HL-60 (cell line): ENCODE results near the gene SYNGR4.

Experiments used
- DNase-seq, 2 experiments: peaks; one replicate each; pipeline ENCODE4 v3.0.0-alpha.2; 2010 to 2020; ENCODE audit warnings: low read depth in 1 of 2, low spot score in 1 of 2
- H3K27ac ChIP-seq: fragments of 250-450 bp; sonication (Bioruptor Pico); replicated peaks from 2 replicates; pipeline ENCODE4 v1.5.1; 2020; ENCODE audit warnings: mild to moderate bottlenecking, moderate library complexity
- H3K27me3 ChIP-seq: fragments of 250-450 bp; sonication (Bioruptor Pico); 2 replicates; pipeline ENCODE4 v1.5.1; 2021; ENCODE audit warnings: mild to moderate bottlenecking, moderate library complexity; ENCODE audit not compliant: insufficient read depth, poor library complexity, severe bottlenecking
- H3K4me3 ChIP-seq: replicated peaks from 2 replicates; pipeline ENCODE4 v1.5.1; 2011; ENCODE audit warnings: mild to moderate bottlenecking, control low read depth, low read length; ENCODE audit not compliant: insufficient read depth
- GABPA ChIP-seq: IDR thresholded peaks from 2 replicates; pipeline ENCODE4 v1.6.1; 2012; ENCODE audit warnings: low read depth
- POLR2AphosphoS5 ChIP-seq: IDR thresholded peaks from 2 replicates; pipeline ENCODE4 v1.6.1; 2012; ENCODE audit warnings: low read depth
- SPI1 ChIP-seq: IDR thresholded peaks from 2 replicates; pipeline ENCODE4 v1.6.1; 2012; ENCODE audit warnings: low read depth, mild to moderate bottlenecking, borderline replicate concordance
- TF ChIP-seq, protein P1 (sequence below): IDR thresholded peaks from 2 replicates; pipeline ENCODE4 v1.6.1; 2012; ENCODE audit warnings: low read depth; ENCODE audit not compliant: insufficient replicate concordance
- TF ChIP-seq, protein P2 (sequence below): IDR thresholded peaks from one replicate; pipeline ENCODE4 v1.5.1; 2011; ENCODE audit warnings: low read length, control low read depth, inconsistent platforms; ENCODE audit not compliant: insufficient read depth

Gene SYNGR4

DNA sequence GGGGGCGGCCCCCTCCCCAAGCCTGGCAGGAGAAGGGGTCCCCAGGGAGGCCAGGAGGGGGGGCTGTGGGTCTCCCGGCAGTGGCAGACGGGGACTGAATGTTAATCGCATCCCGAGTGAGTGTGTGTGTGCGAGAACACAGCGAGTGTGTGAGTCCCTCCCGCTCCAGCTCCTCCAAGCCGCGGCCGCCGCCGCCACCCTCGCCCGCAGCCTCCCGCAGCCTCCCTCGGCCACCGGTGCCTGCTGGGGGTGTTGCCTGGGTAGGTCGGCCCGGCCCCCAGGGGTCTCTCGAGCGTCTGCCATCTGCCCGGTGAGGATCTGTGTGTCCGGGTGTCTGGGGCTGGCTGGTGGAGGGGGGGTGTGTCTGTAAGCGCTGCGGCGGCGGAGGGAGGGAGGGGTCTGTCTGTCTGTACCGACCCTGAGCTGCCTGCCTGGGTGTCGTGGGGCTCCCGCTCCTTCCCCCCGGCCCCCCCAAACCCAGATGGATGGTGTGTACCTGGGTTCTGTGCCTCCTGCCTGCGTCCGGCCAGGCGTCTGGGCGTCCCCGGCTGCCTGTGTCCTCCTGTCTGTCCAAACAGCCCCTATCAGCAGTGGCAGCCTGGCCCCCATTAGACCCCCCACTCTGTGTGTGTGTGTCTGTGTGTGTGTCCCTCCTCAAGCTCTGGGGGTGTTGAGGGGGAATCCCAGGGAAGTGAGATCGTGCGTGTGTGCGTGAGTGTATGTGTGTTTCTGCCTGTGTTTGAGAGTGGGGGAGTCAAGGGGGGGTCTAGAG, 29.6 kb downstream of the SYNGR4 start, which contains the start of gene GRIN2D:
Gene GRIN2D, plus strand, starts transcription at position 110 of the 772 bp plus-strand sequence. CDS start 4,725 bp downstream, outside the sequence.
- H3K27me3 ChIP-seq = peaks cover 52% of the 10 kb centered on the region
- no peak for TF ChIP-seq POLR2AphosphoS5
- no peak for TF ChIP-seq SPI1
- TF ChIP-seq, protein P1, sequence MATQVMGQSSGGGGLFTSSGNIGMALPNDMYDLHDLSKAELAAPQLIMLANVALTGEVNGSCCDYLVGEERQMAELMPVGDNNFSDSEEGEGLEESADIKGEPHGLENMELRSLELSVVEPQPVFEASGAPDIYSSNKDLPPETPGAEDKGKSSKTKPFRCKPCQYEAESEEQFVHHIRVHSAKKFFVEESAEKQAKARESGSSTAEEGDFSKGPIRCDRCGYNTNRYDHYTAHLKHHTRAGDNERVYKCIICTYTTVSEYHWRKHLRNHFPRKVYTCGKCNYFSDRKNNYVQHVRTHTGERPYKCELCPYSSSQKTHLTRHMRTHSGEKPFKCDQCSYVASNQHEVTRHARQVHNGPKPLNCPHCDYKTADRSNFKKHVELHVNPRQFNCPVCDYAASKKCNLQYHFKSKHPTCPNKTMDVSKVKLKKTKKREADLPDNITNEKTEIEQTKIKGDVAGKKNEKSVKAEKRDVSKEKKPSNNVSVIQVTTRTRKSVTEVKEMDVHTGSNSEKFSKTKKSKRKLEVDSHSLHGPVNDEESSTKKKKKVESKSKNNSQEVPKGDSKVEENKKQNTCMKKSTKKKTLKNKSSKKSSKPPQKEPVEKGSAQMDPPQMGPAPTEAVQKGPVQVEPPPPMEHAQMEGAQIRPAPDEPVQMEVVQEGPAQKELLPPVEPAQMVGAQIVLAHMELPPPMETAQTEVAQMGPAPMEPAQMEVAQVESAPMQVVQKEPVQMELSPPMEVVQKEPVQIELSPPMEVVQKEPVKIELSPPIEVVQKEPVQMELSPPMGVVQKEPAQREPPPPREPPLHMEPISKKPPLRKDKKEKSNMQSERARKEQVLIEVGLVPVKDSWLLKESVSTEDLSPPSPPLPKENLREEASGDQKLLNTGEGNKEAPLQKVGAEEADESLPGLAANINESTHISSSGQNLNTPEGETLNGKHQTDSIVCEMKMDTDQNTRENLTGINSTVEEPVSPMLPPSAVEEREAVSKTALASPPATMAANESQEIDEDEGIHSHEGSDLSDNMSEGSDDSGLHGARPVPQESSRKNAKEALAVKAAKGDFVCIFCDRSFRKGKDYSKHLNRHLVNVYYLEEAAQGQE = no peak
- TF ChIP-seq, protein P2, sequence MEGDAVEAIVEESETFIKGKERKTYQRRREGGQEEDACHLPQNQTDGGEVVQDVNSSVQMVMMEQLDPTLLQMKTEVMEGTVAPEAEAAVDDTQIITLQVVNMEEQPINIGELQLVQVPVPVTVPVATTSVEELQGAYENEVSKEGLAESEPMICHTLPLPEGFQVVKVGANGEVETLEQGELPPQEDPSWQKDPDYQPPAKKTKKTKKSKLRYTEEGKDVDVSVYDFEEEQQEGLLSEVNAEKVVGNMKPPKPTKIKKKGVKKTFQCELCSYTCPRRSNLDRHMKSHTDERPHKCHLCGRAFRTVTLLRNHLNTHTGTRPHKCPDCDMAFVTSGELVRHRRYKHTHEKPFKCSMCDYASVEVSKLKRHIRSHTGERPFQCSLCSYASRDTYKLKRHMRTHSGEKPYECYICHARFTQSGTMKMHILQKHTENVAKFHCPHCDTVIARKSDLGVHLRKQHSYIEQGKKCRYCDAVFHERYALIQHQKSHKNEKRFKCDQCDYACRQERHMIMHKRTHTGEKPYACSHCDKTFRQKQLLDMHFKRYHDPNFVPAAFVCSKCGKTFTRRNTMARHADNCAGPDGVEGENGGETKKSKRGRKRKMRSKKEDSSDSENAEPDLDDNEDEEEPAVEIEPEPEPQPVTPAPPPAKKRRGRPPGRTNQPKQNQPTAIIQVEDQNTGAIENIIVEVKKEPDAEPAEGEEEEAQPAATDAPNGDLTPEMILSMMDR = no peak
- no peak for TF ChIP-seq GABPA
- no peak within 1 kb of the TSS for H3K27ac ChIP-seq
- no peak within 1 kb of the TSS for H3K4me3 ChIP-seq
- DNase-seq = no peak

DNA sequence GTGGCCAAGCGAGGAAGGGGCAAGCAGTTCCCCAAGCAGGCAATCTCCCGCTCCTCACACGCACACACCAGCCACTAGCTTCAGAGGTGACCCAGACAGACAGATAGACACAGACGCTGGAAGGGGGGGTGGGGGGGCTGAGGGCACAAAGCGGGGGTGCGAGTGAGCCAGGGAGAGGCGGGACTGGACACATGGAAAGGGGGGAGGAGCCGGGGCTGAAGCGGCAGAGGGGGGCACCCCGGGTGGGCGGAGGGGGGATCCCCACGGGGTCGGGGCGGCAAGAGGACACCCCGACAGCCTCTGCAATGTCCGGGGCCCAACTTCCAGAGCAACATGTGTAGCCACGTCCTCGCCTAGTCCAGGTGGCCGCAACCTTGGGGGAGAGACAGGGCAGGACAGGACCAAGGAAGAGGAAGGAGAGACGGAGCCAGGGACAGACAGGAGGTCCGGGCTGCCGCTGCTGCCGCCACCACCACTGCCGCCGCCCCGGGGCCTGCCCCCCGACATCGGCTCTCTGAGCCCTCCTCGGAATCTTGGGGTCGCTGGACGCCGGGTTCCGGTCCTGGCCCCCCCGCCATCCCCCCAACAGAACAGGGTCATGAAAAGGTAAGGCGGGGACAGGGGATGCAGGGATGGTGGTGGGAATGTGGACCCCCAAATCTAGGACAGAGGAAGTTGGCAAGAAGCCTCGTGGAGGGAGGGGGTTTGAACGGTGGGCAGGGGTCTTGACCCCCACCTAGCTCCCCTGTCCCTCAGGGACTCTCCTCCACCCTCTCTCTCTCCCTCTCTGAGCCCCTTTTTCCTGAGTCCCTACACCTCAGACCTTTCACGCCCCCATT, 30.4 kb downstream of the SYNGR4 start:
- DNase-seq = no peak
- peaks cover 52% of the 10 kb centered on the region for H3K27me3 ChIP-seq
- TF ChIP-seq POLR2AphosphoS5 (no peak), GABPA (no peak), SPI1 (no peak)
- TF ChIP-seq, protein P1 = no peak
- TF ChIP-seq, protein P2 = no peak
- no peak overlapping the region for H3K27ac ChIP-seq
- H3K4me3 ChIP-seq = no peak overlapping the region

DNA sequence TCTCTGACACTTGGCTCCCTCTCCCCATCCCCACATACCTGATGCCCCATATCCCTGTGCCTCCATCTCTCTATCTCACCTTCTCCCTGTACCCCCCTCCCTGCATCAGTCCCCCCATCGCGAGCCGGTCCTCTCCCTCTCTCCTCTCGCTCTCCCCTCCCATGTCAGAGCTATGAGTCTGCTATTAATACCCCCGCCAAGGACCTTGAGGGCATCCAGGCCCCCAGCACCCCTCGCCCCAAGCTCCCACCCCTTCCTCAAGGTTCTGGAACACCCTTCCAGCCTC, 30.9 kb downstream of the SYNGR4 start:
- Histone ChIP-seq H3K27ac (no peak overlapping the region), H3K4me3 (no peak overlapping the region), H3K27me3 (peaks cover 52% of the 10 kb centered on the region)
- TF ChIP-seq, protein P1 = no peak
- TF ChIP-seq GABPA = no peak
- TF ChIP-seq SPI1 = no peak
- TF ChIP-seq, protein P2 = no peak
- no peak for TF ChIP-seq POLR2AphosphoS5
- DNase-seq = no peak
